ENCODE measurements around the gene SLC66A1. TPM values are rescaled to one million over a fixed set of nuclear protein-coding genes. Genes with fewer than 3 reads are reported as not detected.

SLC66A1 gene
- total RNA-seq, 1 experiment from 2014 or later, result 17.5 TPM

- no peak for DNase-seq (ENCODE audit: low read depth)
These were observed 30.9 kb downstream of the SLC66A1 start for GRCh38 chr1:19342894-19343616.

DNA sequence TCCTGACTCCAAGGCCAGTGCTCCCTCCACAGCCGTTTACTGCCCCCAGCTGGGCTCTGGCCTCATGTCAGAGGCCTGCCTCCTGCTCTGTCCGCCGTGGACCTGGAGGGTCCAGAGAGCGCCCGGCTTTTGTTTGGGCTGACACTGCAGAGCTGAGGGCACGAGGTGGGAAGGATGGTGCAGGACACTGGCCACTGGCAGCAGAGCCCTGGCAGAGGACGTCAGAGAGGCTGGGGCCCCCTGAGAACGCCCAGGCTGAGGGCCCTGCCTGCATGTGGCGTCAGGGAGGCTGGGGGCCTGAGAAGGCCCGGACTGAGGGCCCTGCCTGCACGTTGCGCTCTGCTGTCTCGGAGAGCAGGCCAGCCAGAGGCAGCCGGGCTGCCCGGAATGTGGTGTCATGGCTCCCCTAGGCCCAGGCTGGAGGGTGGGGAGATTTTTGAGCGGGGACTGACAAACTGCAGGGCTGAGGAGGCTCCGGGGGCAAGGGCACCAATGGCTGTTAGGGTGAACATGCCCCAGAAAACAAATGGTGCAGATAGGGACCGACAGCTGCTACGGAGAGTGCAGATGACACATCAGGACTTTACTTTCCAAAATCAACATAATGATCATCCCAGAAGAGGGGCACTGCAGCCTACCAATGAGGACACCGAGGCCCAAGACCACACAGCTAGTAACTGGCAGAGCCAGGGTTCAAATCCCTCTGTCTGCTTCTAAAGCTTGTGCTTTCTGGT lies 31.7 kb downstream of the SLC66A1 start:
- no peak for DNase-seq (ENCODE audit: low read depth)

- DNase-seq (ENCODE audit: low read depth), result peak; percentile 69
These were observed 32.3 kb downstream of the SLC66A1 start for GRCh38 chr1:19344372-19344810.

DNA sequence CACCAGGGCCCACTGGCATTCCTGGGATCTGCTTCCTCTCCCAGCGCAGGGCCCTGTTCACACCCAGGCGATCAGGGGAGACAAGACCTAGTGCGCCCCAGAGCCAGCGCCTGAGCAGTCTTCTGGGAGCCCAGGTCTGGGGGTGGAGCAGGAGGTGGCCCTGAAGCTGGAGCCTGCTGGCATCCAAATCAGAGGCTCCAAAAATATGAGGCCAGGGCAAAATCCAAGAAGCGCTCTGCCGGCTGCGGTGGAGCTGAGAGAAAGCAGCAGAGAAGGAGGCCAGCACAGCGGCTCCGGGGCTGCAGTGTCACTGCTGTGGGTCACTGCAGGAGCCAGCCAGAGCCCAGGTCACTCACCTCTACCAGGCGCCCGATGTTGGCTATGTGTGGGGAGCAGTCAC lies 32.7 kb downstream of the SLC66A1 start:
- no peak for DNase-seq (ENCODE audit: low read depth)

DNA sequence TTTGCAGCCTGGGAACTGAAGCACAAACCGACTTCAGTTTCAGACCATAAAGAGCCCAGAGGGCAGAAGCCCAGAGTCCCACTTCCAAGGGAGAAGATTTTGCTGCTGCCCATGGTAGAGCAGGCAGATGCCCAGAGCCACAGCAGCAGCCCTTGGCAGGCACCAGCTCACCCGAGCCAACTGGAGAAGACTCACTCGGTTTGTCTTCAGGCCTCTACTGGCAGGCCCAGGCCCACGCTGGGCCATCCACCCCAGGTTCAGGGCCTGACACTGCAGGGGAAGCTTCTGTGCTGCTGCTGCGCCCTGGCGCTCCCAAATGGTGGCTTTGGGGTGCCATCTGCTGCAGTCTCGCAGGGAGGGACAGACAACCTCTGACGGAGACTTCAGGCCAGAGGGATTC lies 33.3 kb downstream of the SLC66A1 start:
- DNase-seq (ENCODE audit: low read depth), result no peak

GRCh38 chr1:19346026-19346425 lies 33.9 kb downstream of the SLC66A1 start:
- DNase-seq (ENCODE audit: low read depth), result no peak

DNA sequence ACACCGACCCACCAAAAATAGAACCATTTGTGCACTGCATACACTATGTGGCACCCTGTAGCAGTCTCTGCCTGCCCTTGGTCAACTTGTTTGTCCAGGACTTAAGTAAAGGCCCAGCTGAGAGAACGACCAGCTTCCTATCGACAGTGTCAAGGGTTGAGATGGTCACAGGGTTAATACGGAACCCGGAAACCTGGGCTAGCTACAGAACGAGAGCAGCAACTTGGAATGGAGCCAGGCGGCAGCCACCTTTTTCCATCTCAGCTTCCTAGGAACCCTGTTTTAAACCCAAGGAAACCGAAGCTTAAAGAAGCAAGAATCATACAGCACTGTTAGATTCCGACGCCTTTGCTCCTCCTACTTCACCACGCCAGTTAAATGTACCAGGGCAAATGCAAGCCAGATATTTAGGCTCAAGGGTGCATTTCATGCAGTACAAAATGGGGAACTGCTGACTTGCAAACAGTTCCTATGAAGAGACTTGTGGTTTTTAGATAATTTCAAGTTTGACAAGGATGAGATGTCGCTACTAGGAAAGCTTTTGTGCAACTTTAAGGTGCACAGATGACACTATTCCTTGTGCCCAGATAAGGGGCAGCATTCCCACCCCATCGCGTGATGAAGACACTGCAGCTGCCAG lies 35.5 kb downstream of the SLC66A1 start:
- DNase-seq (ENCODE audit: low read depth), result no peak

GRCh38 chr1:19348441-19349198 lies 36.5 kb downstream of the SLC66A1 start:
- no peak for DNase-seq (ENCODE audit: low read depth)

GRCh38 chr1:19349999-19350398 lies 37.9 kb downstream of the SLC66A1 start:
- DNase-seq (ENCODE audit: low read depth), result no peak

DNA sequence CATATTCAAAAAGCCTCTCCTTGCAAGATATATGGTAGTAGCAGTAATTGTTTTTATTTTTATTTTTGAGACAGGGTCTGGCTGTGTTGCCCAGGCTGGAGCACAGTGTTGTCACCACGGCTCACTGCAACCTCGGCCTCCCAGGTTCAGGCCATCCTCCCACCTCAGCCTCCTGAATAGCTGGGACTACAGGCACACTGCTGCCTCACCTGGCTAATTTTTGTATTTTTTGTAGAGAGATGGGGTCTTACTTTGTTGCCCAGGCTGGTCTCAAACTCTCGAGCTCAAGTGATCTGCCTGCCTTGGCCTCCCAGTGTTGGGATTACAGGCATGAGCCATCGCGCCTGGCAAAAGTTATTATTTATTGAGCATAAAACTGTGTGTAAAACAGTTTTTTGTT lies 38.4 kb downstream of the SLC66A1 start:
- DNase-seq (ENCODE audit: low read depth), result no peak

GRCh38 chr1:19351873-19352272 lies 39.7 kb downstream of the SLC66A1 start:
- no peak for DNase-seq (ENCODE audit: low read depth)

GRCh38 chr1:19352839-19353238 lies 40.7 kb downstream of the SLC66A1 start:
- no peak for DNase-seq (ENCODE audit: low read depth)

- no peak for DNase-seq (ENCODE audit: low read depth)
These were observed 41.5 kb downstream of the SLC66A1 start for GRCh38 chr1:19353596-19353995.

DNA sequence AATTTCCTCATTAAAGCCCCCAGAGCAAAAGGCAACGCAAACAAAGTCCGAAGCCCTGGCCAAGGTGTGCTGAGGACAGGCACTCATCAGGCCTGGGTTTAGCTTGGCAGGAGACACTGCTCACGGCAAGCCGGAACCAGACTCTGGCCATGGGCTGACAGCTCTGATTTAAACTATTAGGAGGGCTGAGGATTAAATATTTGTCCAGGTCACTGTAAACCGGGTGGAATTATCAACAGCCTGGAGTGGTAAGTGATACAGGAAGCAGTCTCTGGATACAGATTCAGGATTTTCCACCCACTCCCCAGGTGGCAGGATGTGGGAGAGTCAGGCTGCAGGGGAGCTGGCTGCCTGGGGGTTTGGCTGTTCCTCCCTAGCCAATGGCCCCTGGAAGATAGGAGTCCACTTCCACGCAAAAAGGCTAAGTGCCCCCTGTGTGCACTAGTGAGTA lies 42.4 kb downstream of the SLC66A1 start:
- DNase-seq (ENCODE audit: low read depth), result no peak

DNA sequence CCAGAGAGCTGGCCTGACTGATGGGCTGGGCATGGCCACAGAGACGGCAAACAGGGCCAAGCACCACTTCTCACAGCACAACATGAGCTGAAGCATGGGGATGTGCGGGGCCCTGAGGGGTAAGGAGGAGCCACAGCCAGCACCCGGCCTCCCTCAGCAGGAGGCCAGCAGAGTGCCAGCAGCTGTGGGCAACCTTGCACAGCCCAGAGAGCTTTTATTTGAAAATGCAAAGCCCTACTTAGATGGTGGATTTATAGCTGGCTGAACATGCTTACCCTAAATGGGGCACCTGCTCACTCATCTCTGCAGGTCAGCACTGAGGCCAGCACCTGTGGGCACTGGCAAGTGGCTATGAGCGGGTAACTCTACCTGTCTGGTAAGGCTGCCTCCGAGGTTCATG lies 44.1 kb downstream of the SLC66A1 start:
- no peak for DNase-seq (ENCODE audit: low read depth)

DNA sequence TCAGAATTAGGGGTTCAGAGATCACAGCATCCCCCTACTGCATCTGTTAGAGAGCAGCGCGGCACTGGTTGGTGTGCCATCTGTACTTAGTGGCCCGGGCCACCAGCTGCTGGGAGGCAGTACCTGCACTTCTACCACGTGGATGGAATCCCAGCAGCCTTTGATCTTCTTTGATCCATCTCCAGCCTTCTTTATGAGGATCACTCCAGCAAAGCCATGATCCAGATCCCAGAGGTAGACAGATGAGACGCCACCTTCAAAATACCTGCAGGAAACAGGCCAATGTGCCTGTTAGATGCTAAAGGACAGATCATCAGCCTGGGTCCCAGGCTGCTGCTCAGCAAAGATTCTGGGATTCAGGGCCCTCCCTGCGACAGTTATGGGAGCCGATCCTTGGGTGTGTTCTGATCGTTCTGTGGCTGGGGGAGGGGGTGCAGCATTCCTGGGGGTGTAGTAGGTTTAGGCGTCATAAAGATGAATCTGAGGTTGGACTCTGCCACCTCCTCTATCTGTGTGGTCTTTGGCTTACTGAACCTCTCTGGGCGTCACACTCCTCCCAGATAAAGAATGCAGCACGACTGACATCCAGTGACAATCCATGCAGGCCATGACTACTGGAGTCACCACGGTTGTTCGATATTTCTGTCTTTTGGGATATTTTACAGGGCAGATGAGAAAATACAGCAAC lies 45.3 kb downstream of the SLC66A1 start:
- DNase-seq (ENCODE audit: low read depth), result no peak

- no peak for DNase-seq (ENCODE audit: low read depth)
These were observed 46.6 kb downstream of the SLC66A1 start for GRCh38 chr1:19358710-19359109.

- no peak for DNase-seq (ENCODE audit: low read depth)
These were observed 47.2 kb downstream of the SLC66A1 start for GRCh38 chr1:19359357-19359756.

DNA sequence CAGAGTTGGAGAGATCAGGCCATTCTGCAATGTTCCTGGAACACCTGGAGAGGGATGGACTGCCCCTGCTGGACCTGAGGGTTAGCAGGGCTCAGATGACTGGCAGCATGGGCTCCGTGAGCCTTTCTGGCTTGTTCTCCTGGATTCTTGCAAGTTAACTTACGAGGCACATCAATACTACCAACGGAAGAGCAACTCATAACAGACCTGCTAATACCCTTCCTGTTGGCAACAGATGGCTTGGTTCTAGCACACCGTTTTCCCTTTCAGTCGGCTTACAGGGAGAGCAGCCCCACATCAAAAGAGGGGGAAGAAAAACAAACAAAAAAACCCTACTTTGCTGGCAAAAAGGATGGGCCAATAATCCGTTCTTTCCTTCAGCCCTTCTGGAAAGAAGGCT lies 47.9 kb downstream of the SLC66A1 start:
- no peak for DNase-seq (ENCODE audit: low read depth)

GRCh38 chr1:19360432-19360831 lies 48.3 kb downstream of the SLC66A1 start:
- DNase-seq (ENCODE audit: low read depth), result no peak

GRCh38 chr1:19360843-19361610 lies 48.9 kb downstream of the SLC66A1 start:
- no peak for DNase-seq (ENCODE audit: low read depth)
